GM18526 (cell line): ENCODE results near the gene TTC14.

Experiments used
- POLR2A ChIP-seq: IDR thresholded peaks from 3 replicates; pipeline ENCODE4 v1.6.1; 2011; ENCODE audit not compliant: insufficient read length; ENCODE audit errors: extremely low read depth

Gene TTC14

DNA sequence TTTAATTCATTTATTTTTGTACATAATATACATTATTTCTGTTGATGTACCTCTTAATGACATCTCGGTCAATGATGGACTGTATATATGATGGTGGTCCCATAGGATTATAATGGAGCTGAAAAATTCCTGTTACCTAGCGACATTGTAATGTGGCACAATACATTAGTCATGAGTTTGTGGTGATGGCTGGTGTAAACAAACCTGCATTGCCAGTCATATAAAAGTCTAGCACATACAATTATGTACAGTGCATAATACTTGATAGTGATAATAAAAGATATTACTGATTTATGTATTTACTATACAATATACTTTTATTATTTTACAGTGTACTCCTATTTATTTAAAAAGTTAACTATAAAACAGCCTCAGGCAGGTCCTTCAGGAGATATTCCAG lies 15.1 kb downstream of the TTC14 start:
- TF ChIP-seq POLR2A = no peak

DNA sequence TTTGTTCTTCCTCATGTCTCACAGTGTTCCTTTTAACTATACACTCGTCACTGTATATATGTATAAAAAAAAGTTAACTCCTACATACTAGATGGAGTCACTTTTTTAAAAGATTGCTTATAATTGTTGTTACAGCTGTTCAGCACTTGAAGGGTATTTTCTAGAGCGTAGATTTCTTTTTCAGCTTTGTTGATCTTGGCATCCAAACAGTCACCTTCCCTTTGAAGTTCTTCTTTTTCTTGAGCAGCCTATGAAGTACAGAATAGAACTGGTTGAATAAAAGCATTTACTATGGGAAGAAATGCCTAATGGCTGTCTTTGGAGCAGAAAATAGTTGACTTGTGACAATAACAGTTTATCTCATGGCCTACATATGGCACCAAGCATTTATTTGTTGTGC lies 17.8 kb downstream of the TTC14 start:
- no peak for TF ChIP-seq POLR2A

DNA sequence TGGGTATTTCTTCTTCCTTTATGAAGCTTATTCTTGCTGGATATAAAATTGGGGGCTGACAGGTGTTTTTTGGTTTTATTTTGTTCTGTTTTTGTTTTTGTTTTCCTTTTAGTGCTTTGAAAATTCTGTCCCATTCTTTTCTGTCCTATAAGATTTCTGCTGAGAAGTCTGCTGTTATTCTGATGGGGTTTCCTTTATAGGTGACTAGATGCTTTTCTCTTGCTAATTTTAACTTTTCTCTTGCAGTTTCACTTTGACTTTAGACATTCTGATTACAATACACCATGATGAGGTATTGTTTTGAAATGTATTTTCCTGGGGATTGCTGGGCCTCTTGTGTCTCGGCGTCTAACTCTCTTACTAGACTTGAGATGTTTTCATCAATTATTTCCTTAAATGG lies 22.8 kb downstream of the TTC14 start:
- TF ChIP-seq POLR2A = no peak

DNA sequence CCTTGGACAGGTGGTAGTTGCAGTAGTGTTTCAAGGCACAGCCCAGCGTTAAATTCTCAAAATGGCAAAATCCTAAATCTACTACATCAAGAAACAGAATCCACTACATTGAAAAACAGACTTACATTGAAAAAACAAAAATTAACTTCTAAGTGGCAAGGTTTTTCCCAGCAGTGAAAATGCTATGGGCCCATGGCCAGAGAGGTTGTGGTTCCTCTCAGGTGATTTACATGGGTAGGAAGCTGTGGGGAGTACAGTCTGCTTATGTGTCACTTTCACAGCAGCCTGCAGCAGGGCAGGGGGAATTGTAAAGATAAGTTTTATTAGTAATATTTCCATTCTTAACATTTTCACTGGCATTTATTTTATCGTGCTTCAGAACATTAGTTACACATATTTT lies 24.9 kb downstream of the TTC14 start:
- TF ChIP-seq POLR2A = no peak

DNA sequence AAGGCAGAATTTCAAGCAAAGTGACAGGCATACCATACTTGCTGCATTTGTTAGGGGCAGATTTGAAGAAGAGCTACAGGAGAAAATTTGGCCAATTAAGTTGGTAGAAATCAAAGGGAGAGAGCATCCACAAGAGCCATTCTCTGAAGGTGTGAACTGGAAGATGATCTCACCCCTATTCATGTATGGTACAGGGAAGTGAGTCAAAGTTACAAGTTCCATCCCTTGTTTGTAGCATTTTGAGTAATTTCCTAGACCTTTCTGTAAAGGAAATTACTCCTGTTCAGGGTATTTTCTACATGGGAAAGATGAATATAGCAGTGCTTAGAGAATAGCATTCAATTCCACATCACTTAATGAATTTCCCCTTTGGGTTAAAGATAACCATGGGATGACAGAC lies 28.4 kb downstream of the TTC14 start:
- TF ChIP-seq POLR2A = no peak

DNA sequence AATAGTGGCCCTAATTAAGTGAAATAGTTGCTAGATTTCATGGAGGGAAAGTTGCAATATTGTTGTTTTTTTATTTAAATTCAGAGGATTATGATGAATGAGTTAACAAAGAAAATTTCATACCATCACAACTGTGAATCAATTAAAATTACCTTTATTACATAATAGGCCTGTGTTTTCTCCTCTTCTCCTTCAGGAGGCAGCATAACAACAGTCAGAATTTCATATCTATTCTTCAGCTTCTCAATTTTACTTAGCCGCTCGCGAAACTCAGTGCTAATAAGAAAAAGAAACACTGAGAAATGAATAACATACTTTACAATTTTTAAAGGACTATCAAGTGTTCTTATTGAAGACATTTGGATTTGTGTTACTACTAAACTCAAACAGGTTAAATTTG lies 29.4 kb downstream of the TTC14 start:
- TF ChIP-seq POLR2A = no peak

DNA sequence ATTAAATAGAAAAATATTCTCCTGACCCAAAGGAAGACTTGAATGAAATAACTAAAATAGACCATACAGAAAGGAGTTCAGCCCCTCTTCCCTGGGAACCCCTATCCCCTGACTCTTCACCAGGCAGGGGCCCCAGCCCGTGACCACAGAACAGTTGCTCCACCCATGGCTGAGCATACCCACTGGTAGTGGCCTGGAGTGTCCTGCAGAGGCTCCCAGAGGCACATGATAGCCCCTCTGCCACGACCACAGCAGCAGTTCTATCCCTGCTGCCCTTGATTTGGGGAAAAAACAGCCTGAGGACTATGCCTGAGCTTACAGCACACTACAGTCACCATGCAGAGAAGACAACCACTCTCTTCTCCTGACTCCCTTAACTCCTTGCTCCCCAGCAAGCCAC lies 31.8 kb downstream of the TTC14 start:
- no peak for TF ChIP-seq POLR2A

DNA sequence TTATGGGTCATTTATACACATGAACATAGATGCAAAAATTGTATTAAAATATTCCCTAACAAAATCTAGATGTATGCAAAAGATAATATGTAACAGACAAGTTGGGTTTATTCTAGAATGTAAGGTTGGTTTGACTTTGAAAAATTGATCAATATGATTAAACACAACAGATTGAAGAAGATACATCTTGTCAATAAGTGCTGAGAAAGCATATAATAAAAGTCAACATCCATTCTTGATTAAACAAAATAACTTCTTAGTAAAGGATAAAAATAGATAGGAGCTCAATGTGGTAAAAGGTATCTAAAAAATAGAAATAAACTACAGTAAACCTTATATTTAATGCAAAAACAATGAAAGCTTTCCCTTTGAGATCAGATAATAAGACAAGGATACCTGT lies 39.0 kb downstream of the TTC14 start:
- TF ChIP-seq POLR2A = no peak

DNA sequence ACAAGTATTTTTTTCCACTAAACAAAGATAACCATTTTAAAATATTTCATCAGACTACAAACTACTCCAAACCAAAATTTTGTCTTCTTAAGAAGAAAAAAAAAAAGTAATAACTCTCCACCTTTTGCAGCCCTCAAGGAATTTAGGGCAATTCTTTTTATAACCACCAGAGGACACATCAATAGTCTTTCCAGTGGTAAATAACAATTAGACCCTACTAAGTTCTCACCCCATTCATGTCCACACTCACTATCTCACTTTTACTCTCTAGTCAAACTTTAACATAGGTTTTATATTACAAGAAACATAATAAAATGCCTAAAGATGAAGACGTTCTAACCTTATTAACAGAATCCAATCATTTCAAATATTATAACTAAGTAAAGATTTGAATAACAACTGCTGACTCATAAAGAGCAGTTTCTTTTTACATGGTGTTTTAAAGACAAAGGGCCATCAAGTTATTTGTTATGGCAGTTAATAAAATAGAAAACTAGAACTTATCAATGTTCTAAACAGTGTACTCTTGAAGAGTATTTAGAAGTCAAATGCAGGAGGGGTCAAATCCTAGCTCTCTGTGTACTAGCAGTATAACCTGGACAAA lies 44.3 kb downstream of the TTC14 start:
- no peak for TF ChIP-seq POLR2A

DNA sequence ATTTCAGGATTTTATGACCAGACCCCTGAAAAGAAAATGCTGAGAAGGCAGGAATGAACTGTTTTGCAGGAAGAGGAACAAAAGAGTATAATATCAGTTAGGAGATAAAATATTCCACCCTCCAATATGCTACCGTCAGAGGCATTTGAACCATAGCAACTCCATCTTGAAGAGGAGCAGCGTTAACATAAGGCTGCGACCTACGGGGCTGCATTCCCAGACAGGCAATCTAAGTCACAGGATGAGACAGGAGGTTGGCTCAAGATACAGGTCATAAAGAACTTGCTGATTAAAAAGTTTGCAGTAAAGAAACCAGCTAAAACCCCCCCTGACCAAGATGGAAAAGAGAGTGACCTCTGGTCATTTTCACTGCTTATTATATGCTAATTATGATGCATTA lies 54.4 kb downstream of the TTC14 start:
- no peak for TF ChIP-seq POLR2A

DNA sequence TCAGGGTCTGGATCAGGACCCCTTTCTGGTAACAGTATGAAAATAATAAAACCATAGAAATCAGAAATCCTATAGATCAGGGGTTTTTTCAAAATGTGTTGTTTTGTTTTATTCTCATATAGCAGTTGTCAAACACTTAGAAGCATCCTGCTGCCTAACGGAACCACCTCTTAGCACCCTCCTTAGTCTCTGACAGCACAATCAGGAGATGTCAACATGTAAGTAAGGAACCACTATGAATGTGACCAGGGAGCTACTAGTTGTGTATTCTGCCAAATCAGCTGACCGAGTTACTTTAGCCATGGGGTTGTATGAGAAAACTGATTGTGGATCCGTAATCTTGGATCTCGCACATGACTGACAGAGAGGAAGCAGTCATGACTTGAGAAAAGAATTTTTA lies 55.1 kb downstream of the TTC14 start:
- TF ChIP-seq POLR2A = no peak
